ENCODE results near the gene KLHL1. TPM values are rescaled to one million over a fixed set of nuclear protein-coding genes. Genes with fewer than 3 reads are reported as not detected.

Gene KLHL1
- total and polyA plus RNA-seq, 2 of the 13 experiments (the other 11 are each of a cell fraction or from before 2014, with no cell fraction given), result 0.01 TPM; not detected in 1

DNA sequence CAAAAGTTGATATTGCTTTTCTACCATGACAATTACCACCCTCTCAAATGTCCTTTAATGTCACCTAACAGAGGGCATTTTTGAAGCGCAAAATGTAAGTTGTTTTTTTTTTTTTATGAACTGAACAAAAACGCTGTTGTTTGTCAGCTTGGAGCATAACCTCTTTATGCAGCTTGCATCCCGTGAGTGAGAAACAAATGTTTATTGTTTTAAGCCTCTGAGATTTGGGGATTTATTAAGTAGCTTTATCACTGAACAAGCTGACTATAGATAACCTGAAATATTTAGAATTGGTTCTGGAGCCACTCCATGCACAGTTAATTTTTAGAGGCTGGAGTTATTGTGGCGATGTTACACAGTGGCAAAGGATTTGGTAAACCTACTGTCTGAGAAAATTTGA is 80.7 kb downstream of the KLHL1 start (continued):
- no peak for TF ChIP-seq ZNF503 (CRISPR knock-in tag; IDR thresholded peaks at IDR 0.05)
- TF ChIP-seq NKX3-1 (CRISPR knock-in tag; IDR thresholded peaks at IDR 0.05), result no peak
- TF ChIP-seq MAZ (IDR thresholded peaks at IDR 0.05; ENCODE audit: borderline replicate concordance, low read depth, low read length), result no peak
- TF ChIP-seq MAZ (CRISPR knock-in tag; IDR thresholded peaks at IDR 0.05; ENCODE audit: low read depth), result no peak
- TF ChIP-seq U2AF2 (IDR thresholded peaks at IDR 0.05; ENCODE audit: low read depth, low read length), result no peak

GRCh38 chr13:70023516-70023915 is 84.7 kb downstream of the KLHL1 start:
- H3K4me1 ChIP-seq (ENCODE audit: insufficient read depth, low read length), result no peaks in the 10 kb centered on the region
- POLR2A ChIA-PET, result no interaction called here
- in situ Hi-C loops (cut with HindIII; ENCODE audit: extremely low pct_ligation_motif_present, low pct_unique_long_range_greater_than_20kb), result no loop called here

DNA sequence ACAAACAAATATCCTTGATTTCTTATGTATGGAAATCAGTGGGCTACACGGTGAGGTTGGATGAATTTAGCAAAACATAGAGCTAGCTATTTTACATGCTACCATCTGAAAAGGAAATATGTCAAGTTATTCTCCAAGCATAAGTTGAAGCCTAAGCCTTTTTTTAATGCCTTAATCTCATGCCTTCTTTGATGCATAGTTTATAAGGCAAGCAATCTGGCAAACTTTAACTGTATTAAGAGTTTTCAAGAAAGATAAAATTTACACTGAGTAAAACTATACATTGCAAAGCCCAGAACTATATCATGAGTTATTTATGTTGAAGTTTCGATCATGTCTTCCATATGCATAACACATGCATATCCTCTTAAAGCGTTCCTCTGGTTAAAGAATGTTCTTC is 85.6 kb downstream of the KLHL1 start:
- H3K9ac ChIP-seq (ENCODE audit: insufficient read depth, low read depth, low read length), result no peak overlapping the region
- no peaks in the 10 kb centered on the region for H3K27me3 ChIP-seq (ENCODE audit: control insufficient read depth in 1 of 2, insufficient read depth in 2 of 2, low read length in 2 of 2)
- 2% methylated on average over 3 of the region's 3 CpGs for WGBS (ENCODE audit: low lambda C conversion rate)
- intact Hi-C loops (cut with micrococcal nuclease; ENCODE audit: unreplicated experiment) (no loop called here), in situ Hi-C loops (cut with HindIII; ENCODE audit: extremely low pct_ligation_motif_present, low pct_unique_long_range_greater_than_20kb) (no loop called here)
- H3K9me3 ChIP-seq (ENCODE audit: low read length), result no peaks in the 10 kb centered on the region
- no TSS peak for BruUV-seq (replicated peaks)
- H3K27ac ChIP-seq (ENCODE audit: extremely low read length, insufficient read depth, low read length), result no peak overlapping the region
- POLR2A ChIA-PET, result no interaction called here
- H3K4me2 ChIP-seq (ENCODE audit: low read depth, low read length), result no peak overlapping the region
- DNase-seq (ENCODE audit: low spot score) (no peak), FAIRE-seq (no peak), ATAC-seq (no peak)
- TF ChIP-seq TGIF2 (CRISPR knock-in tag; IDR thresholded peaks at IDR 0.05) (no peak), ZNF546 (CRISPR knock-in tag; conservative IDR thresholded peaks at IDR 0.05) (no peak), GATAD2A (CRISPR knock-in tag; IDR thresholded peaks at IDR 0.05) (no peak), ZNF331 (CRISPR knock-in tag; IDR thresholded peaks at IDR 0.05) (no peak), AHR (CRISPR knock-in tag; IDR thresholded peaks at IDR 0.05) (no peak)
- no peaks in the 10 kb centered on the region for H3K4me1 ChIP-seq (ENCODE audit: insufficient read depth, low read length)
- H3K36me3 ChIP-seq (replicated peaks in 1 of 2; ENCODE audit: control insufficient read depth in 1 of 2, insufficient read depth in 2 of 2, low read length in 2 of 2), result no peaks in the 10 kb centered on the region
- H2AFZ ChIP-seq (ENCODE audit: low read length), result no peak overlapping the region
- H3K4me3 ChIP-seq (replicated peaks in 1 of 3; ENCODE audit: insufficient read depth in 1 of 3, low read depth in 2 of 3, low read length in 3 of 3), result no peak overlapping the region
- CTCF ChIA-PET (ENCODE audit: low intra/inter-chr PET ratio, low total read pairs), result no interaction called here
- no peaks in the 10 kb centered on the region for H4K20me1 ChIP-seq (ENCODE audit: insufficient read depth, low read length)
- H3K79me2 ChIP-seq (ENCODE audit: insufficient read depth, low read length), result no peaks in the 10 kb centered on the region

More at GRCh38 chr13:70023516-70023915, 84.7 kb downstream of the KLHL1 start:
- Histone ChIP-seq H3K27ac (ENCODE audit: extremely low read length, insufficient read depth, low read length) (no peak overlapping the region), H2AFZ (ENCODE audit: low read length) (no peak overlapping the region), H3K9me3 (ENCODE audit: low read length) (no peaks in the 10 kb centered on the region), H3K9ac (ENCODE audit: insufficient read depth, low read depth, low read length) (no peak overlapping the region), H3K4me3 (replicated peaks in 1 of 3; ENCODE audit: insufficient read depth in 1 of 3, low read depth in 2 of 3, low read length in 3 of 3) (no peak overlapping the region), H4K20me1 (ENCODE audit: insufficient read depth, low read length) (no peaks in the 10 kb centered on the region), H3K4me2 (ENCODE audit: low read depth, low read length) (no peak overlapping the region), H3K27me3 (ENCODE audit: control insufficient read depth in 1 of 2, insufficient read depth in 2 of 2, low read length in 2 of 2) (no peaks in the 10 kb centered on the region), H3K36me3 (replicated peaks in 1 of 2; ENCODE audit: control insufficient read depth in 1 of 2, insufficient read depth in 2 of 2, low read length in 2 of 2) (no peaks in the 10 kb centered on the region), H3K79me2 (ENCODE audit: insufficient read depth, low read length) (no peaks in the 10 kb centered on the region)
- CTCF ChIA-PET (ENCODE audit: low intra/inter-chr PET ratio, low total read pairs), result no interaction called here
- TF ChIP-seq ZNF33A (CRISPR knock-in tag; IDR thresholded peaks at IDR 0.05; ENCODE audit: borderline replicate concordance), result no peak
- intact Hi-C loops (cut with micrococcal nuclease; ENCODE audit: unreplicated experiment), result no loop called here
- ATAC-seq, result no peak
- BruUV-seq (replicated peaks), result no TSS peak
- 0% methylated on average over 2 of the region's 2 CpGs for WGBS (ENCODE audit: low lambda C conversion rate)
- no peak for FAIRE-seq
- no peak for DNase-seq (ENCODE audit: low spot score)
